Bronchial epithelial cell (primary cell): Measurements from ENCODE around the gene CFAP97. TPM values are rescaled to one million over a fixed set of nuclear protein-coding genes. Genes with fewer than 3 reads are reported as not detected.
"Not testable (repeated sequence)": the region's sequence is repeated elsewhere in the genome, so short reads cannot be mapped to it uniquely, and the experiment has no call there.

Source experiments
- DNase-seq: peaks from one replicate; pipeline ENCODE4 v3.0.0-alpha.2; 2010; ENCODE audit warnings: low read depth
- FAIRE-seq: peaks from 2 replicates; lab custom pipeline; 2011; peaks lifted over from hg19 to GRCh38; lab: Jason Lieb, UNC
- H3K27me3 ChIP-seq: 2 replicates; pipeline ENCODE4 v1.5.1; 2011; ENCODE audit warnings: low read length; ENCODE audit not compliant: control insufficient read depth, insufficient read depth
- H3K36me3 ChIP-seq: 2 replicates; pipeline ENCODE4 v1.5.1; 2011; ENCODE audit warnings: low read length; ENCODE audit not compliant: control insufficient read depth, insufficient read depth
- H3K4me3 ChIP-seq: 2 replicates; pipeline ENCODE4 v1.5.1; 2011; ENCODE audit warnings: mild to moderate bottlenecking, low read depth, low read length, control low read depth
- total RNA-seq: library from RNA; depleted of rRNA; stranded (reverse); fragments of >200 nt; gene quantifications from 2 replicates; pipeline ENCODE4 v1.2.1, GENCODE V29; 2014
- TF ChIP-seq, protein P1 (sequence below): IDR thresholded peaks from 2 replicates; pipeline ENCODE4 v1.5.1; 2011; ENCODE audit warnings: mild to moderate bottlenecking, moderate library complexity, low read length, control low read depth, inconsistent platforms; ENCODE audit not compliant: insufficient read depth, severe bottlenecking

The CFAP97 gene
- total RNA-seq, 1 donor from 2014 or later = 32.9 TPM

GRCh38 chr4:185201977-185202962 is 1.5 kb downstream of the CFAP97 start:
- Histone ChIP-seq H3K4me3 (no peak overlapping the region), H3K36me3 (no peaks in the 10 kb centered on the region), H3K27me3 (no peaks in the 10 kb centered on the region)
- DNase-seq (no peak), FAIRE-seq (no peak)
- TF ChIP-seq, protein P1, sequence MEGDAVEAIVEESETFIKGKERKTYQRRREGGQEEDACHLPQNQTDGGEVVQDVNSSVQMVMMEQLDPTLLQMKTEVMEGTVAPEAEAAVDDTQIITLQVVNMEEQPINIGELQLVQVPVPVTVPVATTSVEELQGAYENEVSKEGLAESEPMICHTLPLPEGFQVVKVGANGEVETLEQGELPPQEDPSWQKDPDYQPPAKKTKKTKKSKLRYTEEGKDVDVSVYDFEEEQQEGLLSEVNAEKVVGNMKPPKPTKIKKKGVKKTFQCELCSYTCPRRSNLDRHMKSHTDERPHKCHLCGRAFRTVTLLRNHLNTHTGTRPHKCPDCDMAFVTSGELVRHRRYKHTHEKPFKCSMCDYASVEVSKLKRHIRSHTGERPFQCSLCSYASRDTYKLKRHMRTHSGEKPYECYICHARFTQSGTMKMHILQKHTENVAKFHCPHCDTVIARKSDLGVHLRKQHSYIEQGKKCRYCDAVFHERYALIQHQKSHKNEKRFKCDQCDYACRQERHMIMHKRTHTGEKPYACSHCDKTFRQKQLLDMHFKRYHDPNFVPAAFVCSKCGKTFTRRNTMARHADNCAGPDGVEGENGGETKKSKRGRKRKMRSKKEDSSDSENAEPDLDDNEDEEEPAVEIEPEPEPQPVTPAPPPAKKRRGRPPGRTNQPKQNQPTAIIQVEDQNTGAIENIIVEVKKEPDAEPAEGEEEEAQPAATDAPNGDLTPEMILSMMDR = no peak

DNA sequence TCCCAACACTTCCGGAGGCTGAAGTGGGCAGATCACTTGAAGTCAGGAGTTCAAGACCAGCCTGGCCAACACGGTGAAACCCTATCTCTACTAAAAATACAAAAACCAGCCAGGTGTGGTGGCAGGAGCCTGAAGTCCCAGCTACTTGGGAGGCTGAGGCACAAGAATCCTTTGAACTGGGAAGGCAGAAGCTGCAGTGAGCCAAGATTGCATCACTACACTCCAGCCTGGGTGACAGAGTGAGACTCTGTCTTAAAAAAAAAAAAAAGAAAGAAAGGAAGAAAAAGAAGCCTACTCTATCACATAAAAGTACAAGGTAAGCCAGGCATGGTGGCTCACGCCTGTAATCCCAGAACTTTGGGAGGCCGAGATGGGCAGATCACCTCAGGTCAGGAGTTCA is 5.6 kb downstream of the CFAP97 start:
- not testable (repeated sequence) for H3K4me3 ChIP-seq, DNase-seq, FAIRE-seq, H3K36me3 ChIP-seq, H3K27me3 ChIP-seq

DNA sequence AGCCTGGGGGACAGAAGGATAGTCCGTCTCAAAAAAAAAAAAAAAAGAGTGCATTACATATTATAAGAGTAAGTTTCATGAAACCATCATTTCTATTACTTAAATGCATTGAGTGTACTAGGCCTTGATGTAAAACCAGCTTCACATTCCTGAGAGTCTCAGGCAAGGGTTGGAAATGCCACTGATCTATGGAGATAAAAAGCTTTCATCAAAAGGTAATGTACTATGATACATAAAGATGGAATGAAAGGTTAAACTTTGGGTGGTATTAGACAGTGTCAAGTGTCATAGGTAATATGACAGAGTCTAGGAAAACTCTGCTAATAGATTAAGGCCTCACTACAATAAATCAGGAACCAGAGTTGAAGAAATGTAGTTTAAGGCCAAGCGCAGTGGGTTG is 7.4 kb downstream of the CFAP97 start:
- no peaks in the 10 kb centered on the region for H3K36me3 ChIP-seq
- no peak for DNase-seq
- H3K4me3 ChIP-seq = no peak overlapping the region
- no peak for FAIRE-seq
- no peaks in the 10 kb centered on the region for H3K27me3 ChIP-seq
- TF ChIP-seq, protein P1 = no peak

DNA sequence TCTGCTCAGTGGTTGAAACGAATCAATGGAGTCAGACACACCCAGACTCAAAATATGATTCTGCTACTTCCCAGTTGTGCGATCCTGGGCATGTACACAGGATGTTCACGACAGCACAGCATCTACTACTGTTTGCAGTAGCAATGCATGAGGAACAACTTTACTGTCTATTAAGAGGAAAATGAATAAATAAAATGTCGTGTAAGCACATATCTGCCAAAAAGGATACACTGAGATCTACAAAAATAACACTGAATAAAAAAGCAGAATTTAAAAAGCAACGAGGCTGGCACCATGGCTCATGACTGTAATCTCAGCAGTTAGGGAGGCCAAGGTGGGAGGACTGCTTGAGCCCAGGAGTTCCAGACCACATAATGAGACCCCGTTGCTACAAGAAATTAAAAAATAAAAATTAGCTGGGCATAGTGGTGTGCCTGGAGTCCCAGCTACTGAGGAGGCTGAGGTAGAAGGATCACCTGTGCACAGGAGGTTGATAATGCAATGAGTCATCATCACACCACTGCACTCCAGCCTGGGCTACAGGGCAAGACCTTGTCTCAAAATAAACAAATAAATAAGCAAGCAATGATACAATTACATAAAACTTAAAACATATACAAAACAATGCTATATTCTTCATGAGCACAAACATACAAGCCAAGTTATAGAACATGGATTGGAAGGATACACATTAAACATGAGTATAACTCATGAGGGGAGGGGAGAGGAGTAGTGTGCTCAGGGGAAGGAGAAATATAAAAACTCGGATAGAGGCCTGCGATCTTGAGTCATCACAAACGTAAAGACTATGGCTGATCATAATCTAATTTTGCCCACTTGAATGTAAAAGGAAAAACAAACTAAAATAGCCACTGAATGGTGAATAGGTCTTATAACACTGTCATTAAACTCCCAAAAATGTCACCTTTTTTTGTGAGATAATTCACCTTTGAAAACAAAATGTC is 8.6 kb downstream of the CFAP97 start:
- Histone ChIP-seq H3K4me3 (no peak overlapping the region), H3K36me3 (peaks cover 3% of the 10 kb centered on the region), H3K27me3 (no peaks in the 10 kb centered on the region)
- TF ChIP-seq, protein P1 = no peak
- FAIRE-seq (no peak), DNase-seq (no peak)

GRCh38 chr4:185192059-185192458 is 11.7 kb downstream of the CFAP97 start:
- FAIRE-seq = no peak
- Histone ChIP-seq H3K27me3 (no peaks in the 10 kb centered on the region), H3K4me3 (no peak overlapping the region), H3K36me3 (peaks cover 9% of the 10 kb centered on the region)
- DNase-seq = no peak
- TF ChIP-seq, protein P1 = no peak
